Epidermal melanocyte (primary cell): ENCODE results near the gene OXCT2.
A peak's percentile ranks its signal among the peaks of the same experiment; 100 is the strongest.
"Not testable (repeated sequence)": the region's sequence is repeated elsewhere in the genome, so short reads cannot be mapped to it uniquely, and the experiment has no call there.

Experiments used
- DNase-seq: peaks from one replicate; pipeline ENCODE4 v3.0.0; 2011; ENCODE audit warnings: low spot score; ENCODE audit not compliant: insufficient read length

OXCT2 gene

DNA sequence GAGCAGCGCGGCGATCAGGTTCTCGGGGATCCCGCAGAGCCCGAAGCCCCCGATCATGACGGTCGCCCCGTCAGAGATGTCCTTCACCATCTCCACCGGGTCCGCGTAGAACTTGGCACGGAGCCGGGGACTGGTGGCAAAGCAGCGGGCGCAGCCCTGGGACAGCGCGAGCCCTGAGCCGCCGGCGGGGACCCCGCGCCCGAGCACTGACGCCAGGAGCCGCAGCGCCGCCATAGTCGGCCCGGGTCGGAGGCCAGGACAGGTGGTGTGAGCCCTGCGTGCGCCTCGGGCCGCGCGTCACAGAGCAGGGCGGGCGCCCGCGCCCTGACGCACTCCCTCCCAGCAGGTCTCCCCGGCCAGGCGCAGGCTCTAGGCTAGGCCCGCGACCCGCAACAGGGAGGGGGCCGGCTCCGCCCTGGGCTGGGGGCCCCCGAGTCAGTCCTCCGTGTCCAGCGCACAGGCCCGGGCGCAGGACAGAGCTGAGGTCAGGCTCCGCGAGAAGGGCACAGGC lies at the start of gene OXCT2:
OXCT2 (minus strand) TSS at position 327 of the 511 bp plus-strand sequence; CDS start at position 234, 93 bp downstream.
- DNase-seq = not testable (repeated sequence)

DNA sequence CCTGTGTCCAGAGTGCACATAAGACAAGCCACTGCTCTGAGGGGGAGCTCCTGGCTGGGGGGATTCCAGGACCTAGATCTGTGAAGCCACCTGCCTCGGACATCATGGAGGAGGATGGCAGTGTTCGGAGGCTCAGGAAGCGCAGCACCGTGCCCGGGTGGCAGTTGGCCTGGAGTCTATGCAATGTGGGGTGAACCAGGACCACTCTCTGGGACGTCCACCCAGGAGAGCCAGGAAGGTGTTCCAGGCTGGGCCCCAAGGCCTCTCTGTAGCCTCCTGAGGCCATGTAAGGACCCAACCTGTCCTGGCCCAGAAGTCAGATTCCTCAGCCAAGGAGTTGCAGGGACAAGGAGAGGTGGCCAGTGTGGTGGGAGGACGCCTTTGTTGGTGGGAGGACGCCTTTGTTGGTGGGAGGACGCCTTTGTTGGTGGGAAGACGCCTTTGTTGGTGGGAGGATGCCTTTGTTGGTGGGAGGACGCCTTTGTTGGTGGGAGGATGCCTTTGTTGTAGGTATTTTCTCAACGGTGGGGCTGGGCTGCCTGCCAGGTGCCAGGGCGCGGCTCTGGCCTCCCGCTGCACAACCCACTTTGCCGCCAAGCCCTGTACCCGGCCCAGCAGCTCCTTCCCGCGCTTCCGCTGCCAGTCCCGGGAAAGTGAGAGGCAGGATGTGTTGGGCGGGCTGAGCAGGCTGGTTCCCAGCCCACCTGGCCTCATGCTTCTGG lies 48.1 kb upstream of the OXCT2 start:
- DNase-seq = no peak

DNA sequence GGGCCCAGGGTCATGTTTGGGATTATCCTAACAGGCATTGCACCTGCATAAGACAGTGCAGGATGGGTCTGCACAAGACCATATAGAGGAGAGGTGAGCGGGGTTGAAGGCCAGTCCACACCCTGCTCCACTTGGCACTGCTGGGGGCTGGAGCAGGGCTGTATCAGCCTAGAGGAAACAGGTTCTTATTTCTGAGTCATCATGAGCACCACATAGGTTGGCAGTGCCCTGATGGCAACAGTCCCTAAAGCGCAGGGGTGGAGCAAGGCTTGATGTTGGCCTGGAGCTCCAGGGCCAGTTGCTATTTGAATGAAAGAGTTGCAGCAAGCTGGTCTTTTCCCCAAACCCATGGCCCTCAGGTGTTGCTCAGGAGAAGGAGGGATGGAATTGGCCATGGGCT lies 47.3 kb upstream of the OXCT2 start:
- no peak for DNase-seq

DNA sequence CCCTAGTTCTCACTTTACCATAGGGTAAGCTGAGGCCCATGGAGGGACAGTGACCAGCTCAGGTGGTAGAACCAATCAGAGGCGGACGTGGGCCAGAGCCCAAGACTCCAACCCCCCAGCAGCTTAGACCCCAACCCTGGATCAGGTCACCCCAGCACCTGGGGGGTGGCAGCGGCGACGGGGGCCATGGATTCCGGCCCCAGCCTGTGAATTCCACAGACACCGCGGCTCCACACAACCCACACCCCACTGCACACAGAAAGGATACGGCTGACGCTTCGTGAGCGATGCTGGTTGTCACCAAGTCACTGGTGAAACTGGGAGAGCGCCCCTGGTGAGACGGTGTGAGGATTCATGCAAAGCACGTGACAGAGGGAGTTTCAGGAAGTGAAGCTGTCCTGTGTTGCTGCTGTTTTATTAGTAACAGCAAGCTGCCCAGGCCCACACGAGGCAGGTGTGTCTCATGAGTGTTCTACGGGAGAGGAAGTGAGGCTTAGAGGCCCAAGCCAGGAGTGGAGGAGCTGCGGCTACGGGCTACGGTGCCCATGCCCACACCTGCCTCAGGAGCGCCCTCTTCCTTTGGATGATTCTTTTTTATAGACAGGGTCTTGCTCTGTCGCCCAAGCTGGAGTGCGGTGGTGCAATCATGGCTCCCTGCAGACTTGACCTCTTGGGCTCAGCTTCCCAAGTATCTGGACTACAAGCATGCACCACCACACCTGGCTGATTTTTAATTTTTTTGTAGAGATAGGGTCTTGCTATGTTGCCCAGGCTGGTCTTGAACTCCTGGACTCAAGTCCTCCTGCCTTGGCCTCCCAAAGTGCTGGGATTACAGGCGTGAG lies 46.2 kb upstream of the OXCT2 start:
- DNase-seq = not testable (repeated sequence)

DNA sequence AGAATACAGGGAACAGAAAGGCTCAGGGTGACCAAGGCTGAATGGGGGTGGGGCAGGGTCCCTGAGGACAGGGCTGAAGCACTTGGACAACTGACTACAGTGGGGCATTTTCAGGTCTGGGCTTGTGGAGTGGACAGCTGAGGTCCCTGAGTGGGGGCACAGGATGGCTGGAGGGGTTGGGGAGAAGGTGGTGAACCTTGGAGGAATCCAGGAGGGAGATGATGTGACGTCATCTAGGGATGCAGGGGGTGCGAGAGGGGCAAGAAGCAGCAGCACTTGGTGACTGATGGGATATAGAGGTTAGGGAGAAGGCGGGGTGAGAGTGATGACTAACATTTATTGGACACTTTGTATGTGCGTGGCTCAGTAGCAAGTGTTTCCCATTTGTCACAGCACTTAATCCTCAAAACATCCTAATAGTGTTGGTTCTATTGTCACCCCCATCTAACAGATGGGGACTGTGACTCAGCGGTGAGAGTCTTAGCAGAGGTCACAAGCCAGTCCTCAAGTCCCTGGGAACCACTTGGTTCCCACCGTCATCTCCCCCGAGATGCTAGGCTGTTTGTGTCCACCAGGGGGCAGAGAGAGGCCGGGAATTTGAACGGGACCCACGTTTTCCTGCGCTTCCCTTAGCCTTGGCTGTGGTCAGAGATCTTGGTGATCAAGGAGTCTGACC lies 45.4 kb upstream of the OXCT2 start:
- DNase-seq = peak; percentile 54

DNA sequence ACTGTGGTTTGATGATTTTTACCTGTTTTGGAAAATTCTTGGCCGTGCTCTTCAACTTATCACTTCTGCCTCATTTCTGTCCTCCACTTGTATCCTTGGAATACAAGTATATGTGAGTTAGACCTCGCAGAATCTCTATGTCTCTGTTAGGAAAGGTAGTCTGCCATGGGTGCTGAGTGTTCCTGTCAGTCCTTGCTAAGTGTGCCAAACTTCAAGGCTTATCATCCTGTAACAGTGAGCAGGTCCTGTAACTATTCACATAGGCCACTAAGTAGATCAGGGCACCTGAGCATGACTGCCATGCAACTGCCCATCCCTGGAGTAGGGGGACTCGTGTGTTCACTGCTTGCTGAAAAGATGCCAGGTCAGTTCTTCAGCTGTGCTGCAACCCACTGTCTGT lies 41.8 kb upstream of the OXCT2 start:
- DNase-seq = no peak

DNA sequence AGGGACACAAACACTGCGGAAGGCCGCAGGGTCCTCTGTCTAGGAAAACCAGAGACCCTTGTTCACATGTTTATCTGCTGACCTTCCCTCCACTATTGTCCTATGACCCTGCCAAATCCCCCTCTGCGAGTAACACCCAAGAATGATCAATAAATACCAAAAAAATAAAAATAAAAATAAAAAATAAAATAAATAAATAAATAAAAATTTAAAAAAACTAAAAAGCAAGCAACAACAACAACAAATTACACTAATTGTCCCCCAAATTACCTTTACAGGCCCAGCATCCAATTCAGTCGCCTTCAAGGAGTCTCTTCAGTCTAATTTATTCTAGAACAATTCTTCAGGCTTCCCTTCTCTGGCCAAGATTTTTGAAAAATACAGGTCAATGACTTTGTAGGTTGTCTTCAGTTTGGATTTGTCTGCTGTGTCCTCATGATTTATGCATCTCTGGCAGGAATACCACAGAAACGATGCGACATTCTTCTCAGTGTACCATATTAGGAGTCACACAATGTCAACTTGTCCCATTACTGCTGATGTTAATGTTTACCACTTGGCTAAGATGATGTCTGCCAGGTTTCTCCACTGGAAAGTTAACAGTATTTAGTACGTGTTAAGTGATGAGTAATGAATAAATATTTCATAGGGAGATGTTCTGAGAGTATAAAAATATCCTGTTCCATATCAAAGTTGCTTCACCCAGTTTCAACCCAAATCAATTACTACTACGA lies 37.8 kb upstream of the OXCT2 start:
- DNase-seq = no peak

DNA sequence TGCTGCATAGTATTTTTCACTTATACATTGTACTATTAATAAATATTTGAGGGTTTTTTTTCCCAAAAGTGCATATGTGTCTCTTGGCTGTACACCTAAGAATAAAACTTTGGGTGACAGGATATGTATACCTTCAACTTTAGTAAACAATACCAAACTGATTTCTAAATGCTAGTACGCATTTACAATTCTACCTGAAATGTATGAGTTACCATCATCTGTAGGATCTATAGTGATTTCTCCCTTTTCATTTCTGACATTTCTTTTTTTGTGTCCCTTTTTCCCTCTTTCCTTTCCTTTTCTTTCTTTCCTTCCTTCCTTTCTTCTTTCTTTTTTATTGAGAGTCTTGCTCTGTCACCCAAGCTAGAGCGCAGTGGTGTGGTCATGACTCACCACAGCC lies 34.2 kb upstream of the OXCT2 start:
- DNase-seq = no peak

DNA sequence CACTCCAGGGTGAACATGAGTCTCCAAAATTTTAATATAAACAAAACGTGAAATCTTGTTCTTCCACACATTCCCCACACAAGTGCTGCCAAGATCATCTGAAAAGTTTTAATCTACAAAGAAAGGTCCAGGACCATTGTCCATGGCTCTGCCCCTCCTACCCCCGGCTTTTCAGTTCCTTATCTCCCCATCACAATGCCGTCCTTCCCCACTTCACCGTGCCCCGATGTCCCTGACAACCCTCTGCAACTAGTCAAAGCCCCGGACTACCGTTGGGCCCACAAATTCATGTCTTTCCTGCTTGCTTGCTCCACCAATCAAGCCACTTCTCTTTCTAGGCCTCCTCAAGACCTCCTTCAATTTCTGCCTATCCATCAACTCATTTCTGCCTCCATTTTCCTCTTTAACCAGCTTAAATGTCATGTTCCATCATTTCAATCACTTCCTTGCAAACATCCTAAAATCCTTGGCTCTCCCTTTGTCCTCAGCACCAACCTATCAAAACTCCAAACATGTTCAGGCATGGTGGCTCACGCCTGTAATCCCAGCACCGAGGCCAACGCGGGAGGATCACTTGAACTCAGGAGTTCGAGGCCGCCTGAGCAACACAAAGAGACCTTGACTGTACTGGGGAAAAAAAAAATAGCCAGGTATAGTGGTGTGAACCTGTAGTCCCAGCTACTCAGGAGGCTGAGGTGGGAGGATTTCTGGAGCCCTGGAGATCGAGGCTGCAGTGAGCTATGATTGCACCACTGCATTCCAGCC lies 31.5 kb upstream of the OXCT2 start:
- no peak for DNase-seq

DNA sequence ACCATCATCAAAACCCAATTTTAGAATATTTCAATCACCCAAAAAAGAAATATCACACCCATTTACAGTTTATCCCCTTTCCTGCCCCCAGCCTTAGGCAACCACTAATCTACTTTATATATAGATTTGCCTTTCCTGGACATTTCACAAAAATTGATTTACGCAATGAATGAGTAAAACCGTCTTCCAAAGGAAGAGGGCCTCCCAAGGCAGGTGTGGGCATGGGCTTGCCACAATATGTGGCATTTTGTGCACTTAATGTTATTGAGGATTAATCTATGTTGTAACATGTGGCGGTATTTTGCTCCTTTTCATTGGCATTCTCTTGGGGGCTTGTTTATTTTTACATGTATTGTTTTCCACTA lies 29.3 kb upstream of the OXCT2 start:
- DNase-seq = no peak

DNA sequence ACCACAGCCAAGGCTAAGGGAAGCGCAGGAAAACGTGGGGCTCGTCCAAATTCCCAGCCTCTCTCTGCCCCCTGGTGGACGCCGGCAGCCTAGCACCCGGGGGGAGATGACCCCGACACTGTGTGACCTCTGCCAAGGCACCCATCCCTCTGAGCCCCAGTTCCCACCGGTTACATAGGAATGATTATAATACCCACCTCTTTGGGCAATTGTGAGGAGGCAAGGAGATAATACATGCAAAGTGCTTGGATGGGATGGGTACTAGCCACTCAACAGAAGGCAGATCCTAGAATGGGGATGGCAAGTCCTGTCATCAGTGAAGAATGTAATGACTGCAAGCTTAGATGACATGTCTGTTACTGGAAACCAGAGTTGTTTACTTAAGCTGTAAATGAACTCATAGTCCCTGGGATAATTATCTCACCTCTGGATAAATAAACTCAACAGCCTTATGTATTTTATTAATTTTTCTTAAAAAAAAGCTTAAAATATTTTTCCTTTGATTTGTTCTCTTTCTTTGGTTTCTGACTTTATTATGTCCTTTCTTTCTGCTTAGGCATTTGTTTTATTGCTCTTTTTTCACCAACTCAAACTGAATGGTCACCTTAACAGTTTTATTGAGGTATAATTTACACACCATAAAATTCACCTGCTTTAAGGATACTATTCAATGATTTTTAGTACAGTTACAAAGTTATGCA lies 28.8 kb upstream of the OXCT2 start:
- DNase-seq = peak; percentile 72

DNA sequence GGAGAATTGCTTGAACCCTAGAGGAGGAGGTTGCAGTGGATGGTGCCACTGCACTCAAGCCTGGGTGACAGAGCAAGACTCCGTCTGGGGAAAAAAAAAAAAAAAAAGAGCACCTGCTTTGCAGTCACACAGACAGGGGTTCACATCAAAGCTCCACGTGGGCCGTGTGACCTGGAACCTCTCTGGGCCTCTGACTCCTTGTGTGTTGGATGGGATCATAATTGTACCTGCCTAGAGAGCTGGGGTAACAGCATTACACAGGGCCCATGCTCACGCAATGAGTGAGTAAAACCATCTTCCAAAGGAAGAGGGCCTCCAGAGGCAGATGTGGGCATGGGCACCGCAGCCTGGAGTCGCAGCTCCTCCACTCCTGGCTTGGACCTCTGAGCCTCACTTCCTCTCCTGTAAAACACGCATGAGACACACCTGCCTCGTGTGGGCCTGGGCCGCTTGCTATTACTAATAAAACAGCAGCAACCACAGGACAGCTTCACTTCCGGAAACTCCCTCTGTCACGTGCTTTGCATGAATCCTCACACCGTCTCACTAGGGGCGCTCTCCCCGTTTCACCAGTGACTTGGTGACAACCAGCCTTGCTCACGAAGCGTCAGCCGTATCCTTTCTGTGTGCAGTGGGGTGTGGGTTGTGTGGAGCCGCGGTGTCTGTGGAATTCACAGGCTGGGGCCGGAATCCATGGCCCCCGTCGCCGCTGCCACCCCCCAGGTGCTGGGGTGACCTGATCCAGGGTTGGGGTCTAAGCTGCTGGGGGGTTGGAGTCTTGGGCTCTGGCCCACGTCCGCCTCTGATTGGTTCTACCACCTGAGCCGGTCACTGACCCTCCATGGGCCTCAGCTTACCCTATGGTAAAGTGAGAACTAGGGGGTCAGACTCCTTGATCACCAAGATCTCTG lies 28.0 kb upstream of the OXCT2 start:
- DNase-seq = not testable (repeated sequence)

DNA sequence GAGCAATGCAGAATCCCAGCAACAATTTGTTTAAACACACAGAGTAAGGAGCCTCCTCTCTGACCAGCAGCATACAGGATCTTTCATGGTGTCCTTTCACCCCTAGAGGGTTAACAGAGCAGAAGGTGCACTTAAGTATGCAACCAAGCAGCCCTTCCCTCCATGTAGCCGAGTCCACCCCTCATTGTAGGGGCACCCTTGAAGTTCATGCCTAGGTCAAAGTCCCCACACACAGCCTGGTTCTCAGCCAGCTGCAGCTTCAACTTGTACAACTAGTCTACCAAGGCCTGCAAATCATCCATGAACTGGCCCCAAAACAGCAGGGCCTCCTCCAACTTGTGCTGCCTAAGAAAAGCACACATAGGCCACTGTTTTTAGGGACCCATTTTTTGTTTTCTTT lies 24.5 kb upstream of the OXCT2 start:
- DNase-seq = no peak

DNA sequence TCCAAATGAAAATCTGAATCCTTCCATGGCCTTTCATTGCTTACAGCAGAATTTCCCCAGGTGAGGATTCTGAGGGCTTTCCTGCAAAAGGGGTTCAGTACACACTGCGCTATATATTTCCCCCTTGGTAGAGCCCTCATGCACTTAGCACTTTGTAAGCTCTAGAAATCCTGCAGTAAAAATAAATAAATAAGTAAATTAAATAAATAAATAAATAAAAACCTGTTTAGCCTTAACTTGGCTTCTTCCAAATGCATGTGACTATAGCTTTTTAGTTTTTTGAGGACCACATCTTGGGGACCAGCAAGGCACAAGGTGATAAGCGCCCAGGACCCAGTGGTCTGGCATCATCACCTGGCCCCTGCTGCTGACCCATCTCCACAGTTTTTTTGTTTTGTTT lies 20.7 kb upstream of the OXCT2 start:
- DNase-seq = no peak

DNA sequence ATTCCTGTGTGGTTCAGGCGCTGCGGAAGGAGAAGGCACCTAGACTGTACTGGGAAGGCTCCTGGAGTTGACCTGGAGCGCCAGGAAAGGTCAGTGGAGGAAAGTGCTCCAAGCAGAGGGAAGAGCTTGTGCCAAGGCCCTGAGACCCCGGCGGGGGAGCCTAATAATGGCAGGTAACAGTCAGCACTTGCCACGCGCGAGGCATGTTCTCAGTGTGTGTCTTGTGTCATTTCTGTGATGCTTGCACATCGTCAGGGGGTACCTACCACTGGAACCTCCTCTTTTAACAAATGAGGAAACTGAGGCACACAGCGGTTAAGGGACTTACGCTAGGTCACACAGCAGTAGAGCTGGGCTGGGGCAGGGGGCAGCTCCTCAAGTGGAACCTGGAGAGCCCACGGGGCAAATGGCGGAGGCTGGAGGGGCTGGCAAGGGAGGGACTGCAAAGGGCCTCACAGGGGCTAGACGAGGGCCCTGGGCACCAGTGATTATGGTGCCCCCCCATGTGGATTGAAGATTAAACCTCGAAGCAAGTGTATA lies 18.5 kb upstream of the OXCT2 start:
- DNase-seq = no peak

DNA sequence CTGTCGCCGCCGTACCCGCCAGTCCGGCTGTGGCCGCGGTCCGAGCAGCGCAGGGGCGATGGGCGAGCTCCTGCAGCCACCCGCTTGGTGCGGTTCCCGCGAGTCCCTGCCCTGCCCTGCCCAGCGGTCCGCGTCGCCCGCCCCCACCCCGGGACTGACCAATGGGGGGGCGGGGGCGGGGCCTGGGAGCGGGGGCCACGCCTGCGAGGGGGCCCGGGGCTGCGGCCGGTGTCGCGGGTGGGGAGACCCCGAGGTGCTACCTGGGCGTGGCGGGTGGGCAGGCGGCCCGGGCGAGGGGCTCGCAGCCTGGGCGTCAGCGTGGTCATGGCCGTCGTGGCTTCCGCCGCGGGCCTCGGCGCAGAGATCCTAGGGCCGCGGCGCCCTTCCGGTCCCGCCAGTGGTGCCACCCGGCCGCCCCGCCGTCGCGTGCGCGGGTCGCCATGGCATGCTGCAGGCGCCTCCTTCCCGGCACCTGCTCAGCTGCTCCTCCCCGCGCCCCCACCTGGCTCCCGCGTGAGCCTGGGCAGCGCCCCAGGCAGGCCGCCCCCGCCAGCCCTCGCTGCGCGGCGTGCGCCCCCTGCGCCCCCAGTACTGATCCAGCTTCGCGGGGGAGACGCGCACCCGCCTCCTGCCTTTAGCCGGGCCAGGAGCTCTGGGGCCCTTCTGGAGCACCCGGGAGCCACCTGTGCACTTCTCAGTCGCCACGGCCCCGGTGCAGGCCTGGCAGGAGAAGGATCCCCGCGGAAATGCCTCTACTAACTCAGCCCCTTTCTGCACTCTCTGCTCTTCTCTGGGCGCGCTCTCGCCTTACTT lies 17.8 kb upstream of the OXCT2 start, which contains the start of gene BMP8B:
BMP8B (minus strand) TSS at position 108 of the 813 bp plus-strand sequence. CDS start 380 bp downstream, outside the sequence.
- DNase-seq = no peak

DNA sequence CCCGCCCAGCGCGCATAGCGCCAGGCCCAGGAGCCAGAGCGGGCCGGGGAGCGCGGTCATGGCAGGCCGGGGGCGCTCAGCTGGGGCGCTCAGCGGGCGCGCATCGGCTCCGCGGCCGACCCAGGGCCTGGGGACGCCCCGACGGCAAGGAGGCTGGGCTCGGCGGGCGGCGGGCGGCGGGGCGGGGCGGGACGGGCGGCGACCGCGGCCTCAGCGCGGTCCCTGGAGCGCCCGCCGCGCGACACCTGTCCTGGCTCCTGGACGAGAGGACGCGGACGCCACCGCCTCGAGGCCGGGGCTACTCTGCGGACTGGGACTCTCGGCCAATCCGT lies 17.2 kb upstream of the OXCT2 start:
- DNase-seq = no peak

DNA sequence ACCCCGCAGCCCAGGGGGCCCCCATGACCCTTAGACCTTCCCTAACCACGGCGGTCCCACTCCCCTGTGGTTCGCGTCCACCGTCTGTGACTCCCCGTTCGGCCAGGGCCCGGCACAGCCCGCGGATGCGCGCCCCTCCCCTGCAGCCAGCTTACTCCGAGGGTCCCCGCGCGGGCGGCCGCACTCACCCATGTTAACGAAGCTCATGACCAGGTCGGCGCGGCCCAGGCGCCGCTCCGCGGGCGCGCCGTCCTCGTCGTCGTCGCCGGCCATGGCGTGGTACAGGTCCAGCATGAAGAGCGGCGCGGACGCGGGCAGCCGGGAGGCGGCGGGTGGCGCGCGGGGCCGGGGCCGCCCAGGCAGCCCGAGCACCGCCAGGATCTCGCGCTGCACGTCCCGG lies 16.8 kb upstream of the OXCT2 start:
- not testable (repeated sequence) for DNase-seq
